Neural progenitor cell (in vitro differentiated cells): Measurements from ENCODE around the gene MUC22. TPM values are rescaled to one million over a fixed set of nuclear protein-coding genes. Genes with fewer than 3 reads are reported as not detected.

Source experiments
- DNase-seq: peaks from one replicate; pipeline ENCODE4 v3.0.0-alpha.2; 2016; ENCODE audit warnings: low spot score
- H2AFZ ChIP-seq: fragments of 200-600 bp; sonication (generic); replicated peaks from 2 replicates; pipeline ENCODE4 v1.6.1; 2016; ENCODE audit warnings: antibody characterized with exemption
- H3F3A ChIP-seq: fragments of 200-600 bp; sonication (generic); 2 replicates; pipeline ENCODE4 v1.6.1; 2016; ENCODE audit warnings: antibody characterized with exemption, low read depth
- H3K27ac ChIP-seq: fragments of 200-600 bp; sonication (generic); 2 replicates; pipeline ENCODE4 v1.5.1; 2016; ENCODE audit warnings: mild to moderate bottlenecking
- H3K27me3 ChIP-seq: fragments of 200-600 bp; sonication (generic); 2 replicates; pipeline ENCODE4 v1.6.1; 2016; ENCODE audit warnings: mild to moderate bottlenecking, moderate library complexity
- H3K36me3 ChIP-seq: fragments of 200-600 bp; sonication (generic); 2 replicates; pipeline ENCODE4 v1.5.1; 2016
- H3K4me1 ChIP-seq: fragments of 200-600 bp; sonication (generic); 2 replicates; pipeline ENCODE4 v1.6.1; 2016; ENCODE audit warnings: mixed run types
- H3K4me2 ChIP-seq: fragments of 200-600 bp; sonication (generic); 2 replicates; pipeline ENCODE4 v1.6.1; 2016
- H3K4me3 ChIP-seq: fragments of 200-600 bp; sonication (generic); 2 replicates; pipeline ENCODE4 v1.5.1; 2016
- H3K79me2 ChIP-seq: fragments of 200-600 bp; sonication (generic); 2 replicates; pipeline ENCODE4 v1.6.1; 2016; ENCODE audit warnings: low read depth
- H3K9ac ChIP-seq: fragments of 200-600 bp; sonication (generic); 2 replicates; pipeline ENCODE4 v1.6.1; 2016
- H3K9me3 ChIP-seq: fragments of 200-600 bp; sonication (generic); 2 replicates; pipeline ENCODE4 v1.5.1; 2016; ENCODE audit warnings: low read depth
- H4K20me1 ChIP-seq: fragments of 200-600 bp; sonication (generic); 2 replicates; pipeline ENCODE4 v1.6.1; 2016; ENCODE audit warnings: low read depth
- H3K27ac Mint-ChIP-seq: 3 replicates; pipeline ENCODE4 v1.8.0; 2021; ENCODE audit warnings: mixed read lengths
- H3K27me3 Mint-ChIP-seq: 2 replicates; pipeline ENCODE4 v1.8.0; 2022; ENCODE audit warnings: low read depth, mild to moderate bottlenecking, inconsistent platforms, moderate library complexity, mixed read lengths; ENCODE audit not compliant: insufficient read depth
- H3K36me3 Mint-ChIP-seq: 3 replicates; pipeline ENCODE4 v1.8.0; 2021; ENCODE audit warnings: mixed read lengths
- H3K4me1 Mint-ChIP-seq: 3 replicates; pipeline ENCODE4 v1.8.0; 2021; ENCODE audit warnings: mixed read lengths
- H3K4me3 Mint-ChIP-seq: 3 replicates; pipeline ENCODE4 v1.8.0; 2021; ENCODE audit warnings: mild to moderate bottlenecking, moderate library complexity, mixed read lengths
- H3K9me3 Mint-ChIP-seq: 3 replicates; pipeline ENCODE4 v1.8.0; 2020; ENCODE audit warnings: mixed read lengths
- CTCF ChIP-seq: fragments of 200-600 bp; sonication (generic); IDR thresholded peaks from 2 replicates; pipeline ENCODE4 v1.5.1; 2017; ENCODE audit warnings: antibody characterized with exemption, mild to moderate bottlenecking
- EZH2 ChIP-seq: fragments of 200-600 bp; sonication (generic); IDR thresholded peaks from 2 replicates; pipeline ENCODE4 v1.6.1; 2017; ENCODE audit warnings: antibody characterized with exemption, mild to moderate bottlenecking, moderate library complexity
- EZH2phosphoT487 ChIP-seq: fragments of 200-600 bp; sonication (generic); IDR thresholded peaks from 2 replicates; pipeline ENCODE4 v1.6.1; 2017; ENCODE audit warnings: antibody characterized with exemption
- total RNA-seq: library from RNA; depleted of rRNA; stranded (reverse); fragments of >200 nt; gene quantifications from 2 replicates; pipeline ENCODE4 v1.2.3, GENCODE V29; 2015; ENCODE audit warnings: low replicate concordance

The MUC22 gene
- total RNA-seq, 1 donor from 2014 or later = not detected

- no peak overlapping the region for H3K4me2 ChIP-seq
- H4K20me1 ChIP-seq = no peaks in the 10 kb centered on the region
- H3K9me3 Mint-ChIP-seq = peaks cover 4% of the 10 kb centered on the region
These were observed 46.6 kb upstream of the MUC22 start for GRCh38 chr6:30963641-30964040.

GRCh38 chr6:30964075-30964474, 46.2 kb upstream of the MUC22 start:
- Histone ChIP-seq H3K4me1 (no peaks in the 10 kb centered on the region), H3K4me3 (no peak overlapping the region), H3K9me3 (no peaks in the 10 kb centered on the region), H3K27me3 (no peaks in the 10 kb centered on the region), H3K9ac (no peak overlapping the region), H4K20me1 (no peaks in the 10 kb centered on the region), H3K36me3 (no peaks in the 10 kb centered on the region), H3F3A (no peaks in the 10 kb centered on the region), H2AFZ (no peak overlapping the region), H3K79me2 (no peaks in the 10 kb centered on the region), H3K4me2 (no peak overlapping the region), H3K27ac (no peak overlapping the region)
- Mint-ChIP-seq H3K27me3 (peaks cover 6% of the 10 kb centered on the region), H3K27ac (no peak overlapping the region), H3K4me3 (no peak overlapping the region), H3K4me1 (peaks cover 7% of the 10 kb centered on the region), H3K9me3 (peaks cover 4% of the 10 kb centered on the region), H3K36me3 (no peaks in the 10 kb centered on the region)
- no peak for DNase-seq
- no peak for TF ChIP-seq EZH2
- TF ChIP-seq EZH2phosphoT487 = no peak
- no peak for TF ChIP-seq CTCF

More at GRCh38 chr6:30963641-30964040, 46.6 kb upstream of the MUC22 start:
- Mint-ChIP-seq H3K27me3 (peaks cover 6% of the 10 kb centered on the region), H3K4me3 (no peak overlapping the region), H3K27ac (no peak overlapping the region), H3K36me3 (no peaks in the 10 kb centered on the region), H3K4me1 (peaks cover 7% of the 10 kb centered on the region)
- no peaks in the 10 kb centered on the region for H3K79me2 ChIP-seq
- no peak overlapping the region for H3K9ac ChIP-seq
- no peaks in the 10 kb centered on the region for H3F3A ChIP-seq
- no peak overlapping the region for H3K27ac ChIP-seq
- H3K36me3 ChIP-seq = no peaks in the 10 kb centered on the region
- DNase-seq = no peak
- TF ChIP-seq EZH2phosphoT487 (no peak), CTCF (no peak), EZH2 (no peak)
- H3K9me3 ChIP-seq = no peaks in the 10 kb centered on the region
- no peak overlapping the region for H3K4me3 ChIP-seq
- no peaks in the 10 kb centered on the region for H3K27me3 ChIP-seq
- no peaks in the 10 kb centered on the region for H3K4me1 ChIP-seq
- no peak overlapping the region for H2AFZ ChIP-seq

GRCh38 chr6:30965140-30965601, 45.1 kb upstream of the MUC22 start:
- Mint-ChIP-seq H3K4me3 (no peak overlapping the region), H3K27ac (no peak overlapping the region)
- no peak for DNase-seq

More at GRCh38 chr6:30965140-30965601, 45.1 kb upstream of the MUC22 start:
- no peaks in the 10 kb centered on the region for H4K20me1 ChIP-seq
- no peaks in the 10 kb centered on the region for H3K4me1 ChIP-seq
- H3K9me3 ChIP-seq = no peaks in the 10 kb centered on the region
- no peak overlapping the region for H3K27ac ChIP-seq
- TF ChIP-seq CTCF = no peak
- Mint-ChIP-seq H3K27me3 (peaks cover 6% of the 10 kb centered on the region), H3K4me1 (peaks cover 4% of the 10 kb centered on the region), H3K36me3 (no peaks in the 10 kb centered on the region), H3K9me3 (peaks cover 4% of the 10 kb centered on the region)
- H3K4me3 ChIP-seq = no peak overlapping the region
- no peaks in the 10 kb centered on the region for H3K27me3 ChIP-seq
- H3K79me2 ChIP-seq = no peaks in the 10 kb centered on the region
- H3K9ac ChIP-seq = no peak overlapping the region
- no peaks in the 10 kb centered on the region for H3K36me3 ChIP-seq
- H3F3A ChIP-seq = no peaks in the 10 kb centered on the region
- no peak overlapping the region for H2AFZ ChIP-seq
- H3K4me2 ChIP-seq = no peak overlapping the region
